IMR-90 (cell line): Measurements from ENCODE around the gene PLXNB1.

Source experiments
- BHLHE40 ChIP-seq: fragments of 150-350 bp; IDR thresholded peaks from 2 replicates; pipeline ENCODE4 v1.6.1; 2016; ENCODE audit warnings: mild to moderate bottlenecking, low read depth, low read length
- CEBPB ChIP-seq: IDR thresholded peaks from 2 replicates; pipeline ENCODE4 v1.6.1; 2012; ENCODE audit warnings: low read depth, low read length, improper control_type of control experiment
- CHD1 ChIP-seq: IDR thresholded peaks from 2 replicates; pipeline ENCODE4 v1.6.1; 2012; ENCODE audit warnings: low read depth, low read length, improper control_type of control experiment
- FOS ChIP-seq: fragments of 150-350 bp; IDR thresholded peaks from 2 replicates; pipeline ENCODE4 v1.6.1; 2016; ENCODE audit warnings: low read depth, low read length
- MAFK ChIP-seq: IDR thresholded peaks from 2 replicates; pipeline ENCODE4 v1.6.1; 2012; ENCODE audit warnings: low read depth, low read length, improper control_type of control experiment
- MXI1 ChIP-seq: IDR thresholded peaks from 2 replicates; pipeline ENCODE4 v1.6.1; 2012; ENCODE audit warnings: low read depth, mild to moderate bottlenecking, low read length, moderate library complexity, borderline replicate concordance
- POLR2A ChIP-seq: IDR thresholded peaks from 2 replicates; pipeline ENCODE4 v1.6.1; 2012; ENCODE audit warnings: mild to moderate bottlenecking, low read depth, low read length
- RAD21 ChIP-seq: IDR thresholded peaks from 2 replicates; pipeline ENCODE4 v1.6.1; 2012; ENCODE audit warnings: low read length, improper control_type of control experiment
- RCOR1 ChIP-seq: IDR thresholded peaks from 2 replicates; pipeline ENCODE4 v1.6.1; 2012; ENCODE audit warnings: mild to moderate bottlenecking, low read length, improper control_type of control experiment; ENCODE audit not compliant: insufficient replicate concordance
- RFX5 ChIP-seq: IDR thresholded peaks from 2 replicates; pipeline ENCODE4 v1.8.0; 2012; ENCODE audit warnings: low read depth, mild to moderate bottlenecking, low read length, moderate library complexity
- SMC3 ChIP-seq: fragments of 150-350 bp; IDR thresholded peaks from 2 replicates; pipeline ENCODE4 v1.6.1; 2016; ENCODE audit warnings: low read depth, mild to moderate bottlenecking, antibody characterized with exemption, low read length, moderate library complexity
- TF ChIP-seq, protein P1 (sequence below): conservative IDR thresholded peaks from 2 replicates; pipeline ENCODE4 v1.5.1; 2012; ENCODE audit warnings: mild to moderate bottlenecking, low read depth, low read length, improper control_type of control experiment
- TF ChIP-seq, protein P2 (sequence below): fragments of 150-350 bp; IDR thresholded peaks from 2 replicates; pipeline ENCODE4 v1.6.1; 2017; ENCODE audit warnings: mild to moderate bottlenecking, antibody characterized with exemption, low read length, low read depth

DNA sequence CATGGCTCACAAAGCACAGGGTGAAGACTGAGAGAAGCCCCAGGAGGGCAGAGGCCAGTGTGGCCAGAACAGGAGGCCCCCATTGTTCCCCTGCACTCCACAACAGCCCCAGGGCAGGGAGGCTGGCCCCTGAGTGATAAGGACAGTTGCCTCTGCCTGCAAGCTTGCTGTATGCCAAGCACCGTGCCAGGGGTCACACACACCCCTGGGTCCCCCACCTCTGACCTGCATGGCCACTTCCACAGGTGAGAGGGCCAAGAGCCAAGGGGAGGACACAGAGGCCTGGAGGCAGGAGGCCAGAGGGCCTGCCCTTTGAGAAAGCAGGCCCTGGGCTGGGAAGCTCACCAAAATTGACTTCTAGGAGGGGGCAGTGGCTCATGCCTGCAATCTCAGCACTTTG, 40.4 kb upstream of the PLXNB1 start:
- TF ChIP-seq POLR2A (no peak), SMC3 (no peak), CEBPB (no peak), MXI1 (no peak), RAD21 (no peak), RFX5 (no peak), MAFK (no peak), RCOR1 (no peak), BHLHE40 (no peak), FOS (no peak), CHD1 (no peak)
- TF ChIP-seq, protein P1, sequence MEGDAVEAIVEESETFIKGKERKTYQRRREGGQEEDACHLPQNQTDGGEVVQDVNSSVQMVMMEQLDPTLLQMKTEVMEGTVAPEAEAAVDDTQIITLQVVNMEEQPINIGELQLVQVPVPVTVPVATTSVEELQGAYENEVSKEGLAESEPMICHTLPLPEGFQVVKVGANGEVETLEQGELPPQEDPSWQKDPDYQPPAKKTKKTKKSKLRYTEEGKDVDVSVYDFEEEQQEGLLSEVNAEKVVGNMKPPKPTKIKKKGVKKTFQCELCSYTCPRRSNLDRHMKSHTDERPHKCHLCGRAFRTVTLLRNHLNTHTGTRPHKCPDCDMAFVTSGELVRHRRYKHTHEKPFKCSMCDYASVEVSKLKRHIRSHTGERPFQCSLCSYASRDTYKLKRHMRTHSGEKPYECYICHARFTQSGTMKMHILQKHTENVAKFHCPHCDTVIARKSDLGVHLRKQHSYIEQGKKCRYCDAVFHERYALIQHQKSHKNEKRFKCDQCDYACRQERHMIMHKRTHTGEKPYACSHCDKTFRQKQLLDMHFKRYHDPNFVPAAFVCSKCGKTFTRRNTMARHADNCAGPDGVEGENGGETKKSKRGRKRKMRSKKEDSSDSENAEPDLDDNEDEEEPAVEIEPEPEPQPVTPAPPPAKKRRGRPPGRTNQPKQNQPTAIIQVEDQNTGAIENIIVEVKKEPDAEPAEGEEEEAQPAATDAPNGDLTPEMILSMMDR, result no peak
- TF ChIP-seq, protein P2, sequence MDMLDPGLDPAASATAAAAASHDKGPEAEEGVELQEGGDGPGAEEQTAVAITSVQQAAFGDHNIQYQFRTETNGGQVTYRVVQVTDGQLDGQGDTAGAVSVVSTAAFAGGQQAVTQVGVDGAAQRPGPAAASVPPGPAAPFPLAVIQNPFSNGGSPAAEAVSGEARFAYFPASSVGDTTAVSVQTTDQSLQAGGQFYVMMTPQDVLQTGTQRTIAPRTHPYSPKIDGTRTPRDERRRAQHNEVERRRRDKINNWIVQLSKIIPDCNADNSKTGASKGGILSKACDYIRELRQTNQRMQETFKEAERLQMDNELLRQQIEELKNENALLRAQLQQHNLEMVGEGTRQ, result no peak
